ENCODE results near the gene MYOCD.

DNA sequence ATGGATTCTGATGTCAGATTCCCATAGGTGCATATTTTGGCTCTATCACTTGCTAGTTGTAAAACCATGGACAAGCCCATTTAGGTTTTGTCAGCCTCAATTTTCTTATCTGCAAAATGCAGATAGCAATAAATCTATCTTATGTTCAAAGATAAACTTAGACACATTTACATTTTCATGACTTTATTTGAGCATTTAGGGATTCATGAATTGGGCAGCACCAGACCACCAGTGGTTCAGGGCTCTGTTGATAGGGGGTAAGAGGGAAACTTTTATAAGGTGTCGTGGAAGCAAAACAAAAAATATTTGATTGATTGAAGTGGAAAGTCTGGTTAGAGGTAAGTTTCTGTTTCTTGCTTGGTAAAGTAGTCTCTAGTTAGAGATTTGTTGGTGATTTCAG, 140.9 kb downstream of the MYOCD start:
- TF ChIP-seq SIN3A (IDR thresholded peaks at IDR 0.05; ENCODE audit: borderline replicate concordance, insufficient read depth, low read depth, low read length), result no peak
- TF ChIP-seq, protein P1, sequence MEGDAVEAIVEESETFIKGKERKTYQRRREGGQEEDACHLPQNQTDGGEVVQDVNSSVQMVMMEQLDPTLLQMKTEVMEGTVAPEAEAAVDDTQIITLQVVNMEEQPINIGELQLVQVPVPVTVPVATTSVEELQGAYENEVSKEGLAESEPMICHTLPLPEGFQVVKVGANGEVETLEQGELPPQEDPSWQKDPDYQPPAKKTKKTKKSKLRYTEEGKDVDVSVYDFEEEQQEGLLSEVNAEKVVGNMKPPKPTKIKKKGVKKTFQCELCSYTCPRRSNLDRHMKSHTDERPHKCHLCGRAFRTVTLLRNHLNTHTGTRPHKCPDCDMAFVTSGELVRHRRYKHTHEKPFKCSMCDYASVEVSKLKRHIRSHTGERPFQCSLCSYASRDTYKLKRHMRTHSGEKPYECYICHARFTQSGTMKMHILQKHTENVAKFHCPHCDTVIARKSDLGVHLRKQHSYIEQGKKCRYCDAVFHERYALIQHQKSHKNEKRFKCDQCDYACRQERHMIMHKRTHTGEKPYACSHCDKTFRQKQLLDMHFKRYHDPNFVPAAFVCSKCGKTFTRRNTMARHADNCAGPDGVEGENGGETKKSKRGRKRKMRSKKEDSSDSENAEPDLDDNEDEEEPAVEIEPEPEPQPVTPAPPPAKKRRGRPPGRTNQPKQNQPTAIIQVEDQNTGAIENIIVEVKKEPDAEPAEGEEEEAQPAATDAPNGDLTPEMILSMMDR (IDR thresholded peaks at IDR 0.05), result no peak
- TF ChIP-seq POLR2AphosphoS5 (IDR thresholded peaks at IDR 0.05; ENCODE audit: low read depth, low read length), result no peak
- TF ChIP-seq, protein P2, sequence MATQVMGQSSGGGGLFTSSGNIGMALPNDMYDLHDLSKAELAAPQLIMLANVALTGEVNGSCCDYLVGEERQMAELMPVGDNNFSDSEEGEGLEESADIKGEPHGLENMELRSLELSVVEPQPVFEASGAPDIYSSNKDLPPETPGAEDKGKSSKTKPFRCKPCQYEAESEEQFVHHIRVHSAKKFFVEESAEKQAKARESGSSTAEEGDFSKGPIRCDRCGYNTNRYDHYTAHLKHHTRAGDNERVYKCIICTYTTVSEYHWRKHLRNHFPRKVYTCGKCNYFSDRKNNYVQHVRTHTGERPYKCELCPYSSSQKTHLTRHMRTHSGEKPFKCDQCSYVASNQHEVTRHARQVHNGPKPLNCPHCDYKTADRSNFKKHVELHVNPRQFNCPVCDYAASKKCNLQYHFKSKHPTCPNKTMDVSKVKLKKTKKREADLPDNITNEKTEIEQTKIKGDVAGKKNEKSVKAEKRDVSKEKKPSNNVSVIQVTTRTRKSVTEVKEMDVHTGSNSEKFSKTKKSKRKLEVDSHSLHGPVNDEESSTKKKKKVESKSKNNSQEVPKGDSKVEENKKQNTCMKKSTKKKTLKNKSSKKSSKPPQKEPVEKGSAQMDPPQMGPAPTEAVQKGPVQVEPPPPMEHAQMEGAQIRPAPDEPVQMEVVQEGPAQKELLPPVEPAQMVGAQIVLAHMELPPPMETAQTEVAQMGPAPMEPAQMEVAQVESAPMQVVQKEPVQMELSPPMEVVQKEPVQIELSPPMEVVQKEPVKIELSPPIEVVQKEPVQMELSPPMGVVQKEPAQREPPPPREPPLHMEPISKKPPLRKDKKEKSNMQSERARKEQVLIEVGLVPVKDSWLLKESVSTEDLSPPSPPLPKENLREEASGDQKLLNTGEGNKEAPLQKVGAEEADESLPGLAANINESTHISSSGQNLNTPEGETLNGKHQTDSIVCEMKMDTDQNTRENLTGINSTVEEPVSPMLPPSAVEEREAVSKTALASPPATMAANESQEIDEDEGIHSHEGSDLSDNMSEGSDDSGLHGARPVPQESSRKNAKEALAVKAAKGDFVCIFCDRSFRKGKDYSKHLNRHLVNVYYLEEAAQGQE (IDR thresholded peaks at IDR 0.05; ENCODE audit: insufficient read depth in 1 of 2, low read depth in 2 of 2, low read length in 1 of 2), result no peak

Measured in Panc1 (cell line).